Neural progenitor cell (in vitro differentiated cells): ENCODE measurements around the gene PRKCA.

ENCODE experiments used
- CTCF ChIP-seq: fragments of 200-600 bp; sonication (generic); IDR thresholded peaks from 2 replicates; pipeline ENCODE4 v1.5.1; 2017; ENCODE audit warnings: antibody characterized with exemption, mild to moderate bottlenecking
- EZH2 ChIP-seq: fragments of 200-600 bp; sonication (generic); IDR thresholded peaks from 2 replicates; pipeline ENCODE4 v1.6.1; 2017; ENCODE audit warnings: antibody characterized with exemption, mild to moderate bottlenecking, moderate library complexity
- EZH2phosphoT487 ChIP-seq: fragments of 200-600 bp; sonication (generic); IDR thresholded peaks from 2 replicates; pipeline ENCODE4 v1.6.1; 2017; ENCODE audit warnings: antibody characterized with exemption

- no peak for TF ChIP-seq CTCF
- TF ChIP-seq EZH2phosphoT487: peak; percentile 98
- TF ChIP-seq EZH2: no peak
These were observed 62.6 kb downstream of the PRKCA start for GRCh38 chr17:66364990-66365490.
